K562 (cell line): ENCODE results near the gene CDK11B.
"Not testable (repeated sequence)": the region's sequence is repeated elsewhere in the genome, so short reads cannot be mapped to it uniquely, and the experiment has no call there.

Source experiments
- CTCF ChIP-seq, 3 experiments: IDR thresholded peaks in 2 of 3; conservative IDR thresholded peaks in 1 of 3; 2 replicates each; pipeline ENCODE4 v1.5.1; 2011 to 2012; ENCODE audit warnings: low read length in 3 of 3, mild to moderate bottlenecking in 3 of 3, control low read depth in 2 of 3, improper control_type of control experiment in 1 of 3, inconsistent platforms in 1 of 3, low read depth in 1 of 3, mixed read lengths in 1 of 3, moderate library complexity in 1 of 3; ENCODE audit not compliant: insufficient read depth in 2 of 3
- E2F5 ChIP-seq: sonication (generic); formaldehyde crosslinking; IDR thresholded peaks from 2 replicates; pipeline ENCODE4 v1.8.0; 2022; ENCODE audit warnings: mild to moderate bottlenecking, missing genetic modification reagents
- NRF1 ChIP-seq, 2 experiments: fragments of 450-650 bp; IDR thresholded peaks in 1 of 2; conservative IDR thresholded peaks in 1 of 2; 2 replicates each; pipeline ENCODE4 v1.6.1; 2014; ENCODE audit warnings: mild to moderate bottlenecking in 2 of 2
- SMARCA5 ChIP-seq: fragments of 450-650 bp; IDR thresholded peaks from 2 replicates; pipeline ENCODE4 v1.6.1; 2016
- TAF7 ChIP-seq: fragments of 450-650 bp; IDR thresholded peaks from 2 replicates; pipeline ENCODE4 v1.6.1; 2016; ENCODE audit warnings: missing genetic modification characterization, missing compliant biosample characterization
- ZNF143 ChIP-seq: sonication (generic); formaldehyde crosslinking; IDR thresholded peaks from 2 replicates; pipeline ENCODE4 v1.9.0; 2022; ENCODE audit warnings: mild to moderate bottlenecking, missing genetic modification reagents

- not testable (repeated sequence) for TF ChIP-seq SMARCA5; CTCF (IDR thresholded peaks at IDR 0.05 in 2 of 3, conservative IDR thresholded peaks at IDR 0.05 in 1 of 3; ENCODE audit: insufficient read depth in 2 of 3, low read depth in 1 of 3, low read length in 3 of 3); TAF7 (tag); ZNF143 (CRISPR knock-in tag); NRF1 (conservative IDR thresholded peaks at IDR 0.05 in 1 of 2, IDR thresholded peaks at IDR 0.05 in 1 of 2); E2F5 (CRISPR knock-in tag)
These were observed 11.1 kb downstream of the CDK11B start for GRCh38 chr1:1647567-1648241.
